H9 (cell line): ENCODE data around the gene STXBP6. TPM values are rescaled to one million over a fixed set of nuclear protein-coding genes. Genes with fewer than 3 reads are reported as not detected.

Experiments
- DNase-seq: peaks from one replicate; pipeline ENCODE4 v3.0.0-alpha.2; 2017
- H2AFZ ChIP-seq: one replicate; pipeline ENCODE4 v1.6.1; 2013; ENCODE audit warnings: mild to moderate bottlenecking, low read length, control low read depth, moderate library complexity
- H2AK5ac ChIP-seq: 2 replicates; pipeline ENCODE4 v1.6.1; 2013; ENCODE audit warnings: low read length, control low read depth, mixed read lengths; ENCODE audit not compliant: insufficient read length
- H2BK120ac ChIP-seq: one replicate; pipeline ENCODE4 v1.6.1; 2013; ENCODE audit warnings: low read depth, mild to moderate bottlenecking, low read length, control low read depth, inconsistent platforms; ENCODE audit not compliant: poor library complexity, severe bottlenecking
- H2BK12ac ChIP-seq: 2 replicates; pipeline ENCODE4 v1.6.1; 2013; ENCODE audit warnings: low read length, control low read depth, mixed read lengths, low read depth; ENCODE audit not compliant: insufficient read length
- H2BK15ac ChIP-seq: 2 replicates; pipeline ENCODE4 v1.6.1; 2013; ENCODE audit warnings: low read depth, low read length, control low read depth
- H2BK20ac ChIP-seq: one replicate; pipeline ENCODE4 v1.6.1; 2013; ENCODE audit warnings: low read depth, mild to moderate bottlenecking, low read length, control low read depth, inconsistent platforms; ENCODE audit not compliant: poor library complexity, severe bottlenecking
- H2BK5ac ChIP-seq: 2 replicates; pipeline ENCODE4 v1.6.1; 2013; ENCODE audit warnings: low read length, control low read depth, mixed read lengths; ENCODE audit not compliant: insufficient read length
- H3K14ac ChIP-seq: 2 replicates; pipeline ENCODE4 v1.6.1; 2013; ENCODE audit warnings: low read length, control low read depth; ENCODE audit not compliant: insufficient read depth
- H3K18ac ChIP-seq: 2 replicates; pipeline ENCODE4 v1.6.1; 2013; ENCODE audit warnings: low read depth, mild to moderate bottlenecking, mixed read lengths, low read length, control low read depth; ENCODE audit not compliant: insufficient read length
- H3K23ac ChIP-seq: 2 replicates; pipeline ENCODE4 v1.6.1; 2013; ENCODE audit warnings: low read length, control low read depth, mixed read lengths, low read depth; ENCODE audit not compliant: insufficient read length
- H3K23me2 ChIP-seq: 2 replicates; pipeline ENCODE4 v1.6.1; 2013; ENCODE audit warnings: low read depth, mild to moderate bottlenecking, mixed read lengths, low read length, control low read depth; ENCODE audit not compliant: insufficient read length, poor library complexity, severe bottlenecking
- H3K27ac ChIP-seq: 2 replicates; pipeline ENCODE4 v1.5.1; 2013; ENCODE audit warnings: low read length, control low read depth, mixed read lengths, low read depth; ENCODE audit not compliant: insufficient read length
- H3K27me3 ChIP-seq: 2 replicates; pipeline ENCODE4 v1.6.1; 2013; ENCODE audit warnings: low read length, control low read depth, inconsistent platforms; ENCODE audit not compliant: insufficient read depth
- H3K4ac ChIP-seq: 2 replicates; pipeline ENCODE4 v1.6.1; 2013; ENCODE audit warnings: low read depth, mild to moderate bottlenecking, control low read depth, inconsistent platforms, low read length, moderate library complexity
- H3K4me1 ChIP-seq: 2 replicates; pipeline ENCODE4 v1.6.1; 2013; ENCODE audit warnings: low read length, control low read depth, inconsistent platforms; ENCODE audit not compliant: insufficient read depth
- H3K4me2 ChIP-seq: 2 replicates; pipeline ENCODE4 v1.6.1; 2013; ENCODE audit warnings: low read length, control low read depth, mixed read lengths; ENCODE audit not compliant: insufficient read length, insufficient read depth
- H3K56ac ChIP-seq: 2 replicates; pipeline ENCODE4 v1.6.1; 2013; ENCODE audit warnings: low read depth, mild to moderate bottlenecking, mixed read lengths, low read length, control low read depth; ENCODE audit not compliant: insufficient read length
- H3K79me1 ChIP-seq: 2 replicates; pipeline ENCODE4 v1.6.1; 2013; ENCODE audit warnings: low read depth, mild to moderate bottlenecking, moderate library complexity, low read length, control low read depth, inconsistent platforms; ENCODE audit not compliant: insufficient read depth, poor library complexity, severe bottlenecking
- H3K79me2 ChIP-seq: 2 replicates; pipeline ENCODE4 v1.6.1; 2013; ENCODE audit warnings: low read length, control low read depth, inconsistent platforms; ENCODE audit not compliant: insufficient read depth
- H3K9ac ChIP-seq: 2 replicates; pipeline ENCODE4 v1.6.1; 2013; ENCODE audit warnings: low read length, control low read depth, mixed read lengths; ENCODE audit not compliant: insufficient read length; ENCODE audit errors: extremely low read depth
- H3K9me3 ChIP-seq: one replicate; pipeline ENCODE4 v1.6.1; 2013; ENCODE audit warnings: low read depth, low read length, inconsistent platforms; ENCODE audit not compliant: control insufficient read depth
- H3T11ph ChIP-seq: one replicate; pipeline ENCODE4 v1.6.1; 2013; ENCODE audit warnings: mild to moderate bottlenecking, low read length, control low read depth, inconsistent platforms
- H4K20me1 ChIP-seq: one replicate; pipeline ENCODE4 v1.6.1; 2013; ENCODE audit not compliant: control insufficient read depth, insufficient read length, insufficient read depth
- H4K5ac ChIP-seq: 2 replicates; pipeline ENCODE4 v1.6.1; 2013; ENCODE audit warnings: low read depth, mild to moderate bottlenecking, mixed read lengths, low read length, control low read depth; ENCODE audit not compliant: insufficient read length
- H4K8ac ChIP-seq: replicated peaks from 2 replicates; pipeline ENCODE4 v1.6.1; 2013; ENCODE audit warnings: low read length, control low read depth, mixed read lengths, low read depth; ENCODE audit not compliant: insufficient read length
- H4K91ac ChIP-seq: 2 replicates; pipeline ENCODE4 v1.6.1; 2013; ENCODE audit warnings: low read depth, mild to moderate bottlenecking, moderate library complexity, mixed read lengths, low read length, control low read depth; ENCODE audit not compliant: insufficient read length
- H3K27ac Mint-ChIP-seq, 3 experiments: 2 replicates in 2 of 3; 3 replicates in 1 of 3; pipeline ENCODE4 v1.8.0; 2020 to 2021; ENCODE audit warnings: mixed read lengths in 3 of 3, mild to moderate bottlenecking in 1 of 3, moderate library complexity in 1 of 3
- H3K27me3 Mint-ChIP-seq: 2 replicates; pipeline ENCODE4 v1.8.0; 2021; ENCODE audit warnings: low read depth, mild to moderate bottlenecking, moderate library complexity, mixed read lengths
- H3K36me3 Mint-ChIP-seq, 3 experiments: 2 replicates in 2 of 3; 3 replicates in 1 of 3; pipeline ENCODE4 v1.8.0; 2020 to 2021; ENCODE audit warnings: low read depth in 3 of 3, mixed read lengths in 3 of 3; ENCODE audit not compliant: insufficient read depth in 1 of 3
- H3K4me1 Mint-ChIP-seq, 2 experiments: 2 replicates each; pipeline ENCODE4 v1.8.0; 2020; ENCODE audit warnings: mixed read lengths in 2 of 2
- H3K4me3 Mint-ChIP-seq, 2 experiments: 2 replicates in 1 of 2; 3 replicates in 1 of 2; pipeline ENCODE4 v1.8.0; 2020 to 2021; ENCODE audit warnings: mild to moderate bottlenecking in 2 of 2, mixed read lengths in 2 of 2, moderate library complexity in 1 of 2
- H3K9me3 Mint-ChIP-seq, 2 experiments: 2 replicates in 1 of 2; 3 replicates in 1 of 2; pipeline ENCODE4 v1.8.0; 2020; ENCODE audit warnings: mild to moderate bottlenecking in 2 of 2, mixed read lengths in 2 of 2, moderate library complexity in 1 of 2
- CTCF ChIP-seq: fragments of 200-600 bp; sonication (generic); conservative IDR thresholded peaks from 3 replicates; pipeline ENCODE4 v1.8.0; 2021; ENCODE audit warnings: antibody characterized with exemption, mild to moderate bottlenecking
- WGBS: extraction: QIAGEN DNeasy Blood & Tissue Kit; methylation state at CpG from one replicate; pipeline ENCODE4 v1.1.7; 2013; ENCODE audit warnings: missing lambda C conversion rate, low lambda C conversion rate, mixed read lengths; ENCODE audit not compliant: insufficient read length; ENCODE audit errors: extremely low coverage; 5-methylcytosine and 5-hydroxymethylcytosine counted together
- total RNA-seq: library from RNA; stranded (reverse); gene quantifications from 2 replicates; pipeline ENCODE4 v1.2.1, GENCODE V29; 2021

STXBP6 gene
- total RNA-seq, 1 experiment from 2014 or later, result 3.6 TPM

DNA sequence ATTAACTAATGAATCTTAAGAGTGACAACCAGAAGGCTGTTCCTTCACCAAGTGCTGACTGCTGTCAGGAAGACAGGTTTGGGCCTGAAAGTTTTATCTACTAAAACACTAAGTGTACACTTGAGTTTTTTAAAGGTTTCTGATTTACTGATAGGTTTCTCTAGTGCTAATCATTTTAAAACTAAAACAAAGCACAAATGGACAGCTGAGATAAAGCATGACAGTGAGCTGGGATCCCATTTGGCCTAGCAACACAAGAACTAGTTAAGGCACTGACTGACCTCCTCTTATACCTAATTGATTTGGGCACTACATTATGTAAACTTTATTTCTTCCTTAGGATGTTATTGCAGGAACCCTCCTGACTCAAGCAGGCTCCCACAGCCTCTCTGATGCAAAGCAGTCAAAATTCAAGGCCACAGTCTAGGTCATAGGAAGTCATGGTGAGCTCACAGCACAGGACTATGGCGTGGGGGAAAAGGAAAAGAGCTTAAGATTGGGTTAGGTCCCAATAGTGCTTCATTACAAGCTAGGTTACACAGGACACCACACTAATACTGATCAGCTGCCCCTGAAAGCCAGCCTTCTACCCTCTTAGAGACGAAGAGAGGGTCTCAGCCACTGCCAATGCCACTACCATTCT is 3.5 kb downstream of the STXBP6 start:
- H2BK15ac ChIP-seq, result no peak overlapping the region
- H2BK20ac ChIP-seq, result no peak overlapping the region
- Mint-ChIP-seq H3K4me3 (no peak overlapping the region), H3K4me1 (peaks cover 15 to 24% of the 10 kb centered on the region in 2 experiments), H3K27ac (no peak overlapping the region), H3K9me3 (peaks cover 2 to 3% of the 10 kb centered on the region in 2 experiments; a peak in 1 of 5 replicates), H3K36me3 (no peaks in the 10 kb centered on the region), H3K27me3 (peaks cover 49% of the 10 kb centered on the region)
- no peaks in the 10 kb centered on the region for H3K79me2 ChIP-seq
- H3K27ac ChIP-seq, result no peak overlapping the region
- no peak overlapping the region for H4K5ac ChIP-seq
- H3K9me3 ChIP-seq, result no peaks in the 10 kb centered on the region
- H4K91ac ChIP-seq, result no peak overlapping the region
- no peaks in the 10 kb centered on the region; the same call in 1 of the 2 replicates for H3K4me1 ChIP-seq
- H3K4ac ChIP-seq, result no peak overlapping the region
- H3K14ac ChIP-seq, result no peak overlapping the region
- no peak for DNase-seq
- WGBS, result no CpG with 5 or more reads among the region's 2 CpGs
- H2BK12ac ChIP-seq, result no peak overlapping the region
- no peak overlapping the region for H2BK5ac ChIP-seq
- H3K79me1 ChIP-seq, result no peaks in the 10 kb centered on the region
- H2AK5ac ChIP-seq, result no peak overlapping the region
- H3K23me2 ChIP-seq, result peaks cover 12% of the 10 kb centered on the region
- H2BK120ac ChIP-seq, result no peak overlapping the region
- no peak overlapping the region for H4K8ac ChIP-seq
- no peak overlapping the region for H3K56ac ChIP-seq
- H3K9ac ChIP-seq, result no peak overlapping the region
- TF ChIP-seq CTCF, result no peak
- H2AFZ ChIP-seq, result no peak overlapping the region
- H3K23ac ChIP-seq, result no peak overlapping the region
- H3K4me2 ChIP-seq, result no peak overlapping the region
- H3K27me3 ChIP-seq, result peaks cover 21% of the 10 kb centered on the region; the same call in 1 of the 2 replicates
- no peak overlapping the region for H3T11ph ChIP-seq
- H3K18ac ChIP-seq, result no peak overlapping the region
- H4K20me1 ChIP-seq, result no peaks in the 10 kb centered on the region
